ENCODE results near the gene PLIN3.
"Not testable (repeated sequence)": the region's sequence is repeated elsewhere in the genome, so short reads cannot be mapped to it uniquely, and the experiment has no call there.

The PLIN3 gene

DNA sequence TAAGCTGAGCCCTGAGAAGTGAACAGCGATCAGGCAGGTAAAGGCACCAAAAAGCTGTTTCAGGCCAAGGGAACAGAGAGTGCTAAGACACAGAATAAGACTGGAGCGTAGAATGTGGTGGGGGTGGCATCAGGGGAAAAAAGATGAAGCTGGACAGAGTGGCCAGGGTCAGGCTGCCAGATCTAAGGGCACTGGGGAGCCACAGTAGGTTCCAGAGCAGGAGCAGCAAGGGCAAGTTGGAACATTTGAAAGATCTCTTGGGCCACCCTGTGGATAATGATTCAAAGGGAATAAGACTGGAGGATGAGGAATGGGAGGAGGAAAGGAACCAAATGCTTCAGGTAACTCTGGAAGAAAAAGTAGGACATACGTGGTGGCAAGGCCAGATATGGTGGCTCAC is 6.5 kb upstream of the PLIN3 start:
- H3K27me3 ChIP-seq (ENCODE audit: insufficient read depth, insufficient read length), result no peaks in the 10 kb centered on the region
- no peaks in the 10 kb centered on the region for H3K9me3 ChIP-seq (ENCODE audit: insufficient read depth, low read length)
- no peak for TF ChIP-seq ZNF274 (IDR thresholded peaks at IDR 0.05; ENCODE audit: low read depth, low read length)
- TF ChIP-seq SUZ12 (IDR thresholded peaks at IDR 0.05; ENCODE audit: extremely low read depth, insufficient read depth, insufficient read length), result no peak
- TF ChIP-seq YY1 (IDR thresholded peaks at IDR 0.05; ENCODE audit: insufficient read depth, insufficient read length), result no peak
- H3K9ac ChIP-seq (ENCODE audit: insufficient read length, low read depth), result no peak overlapping the region
- no peaks in the 10 kb centered on the region for H3K36me3 ChIP-seq (ENCODE audit: insufficient read depth, insufficient read length, low read length)
- H3K4me3 ChIP-seq (ENCODE audit: insufficient read length, low read depth), result no peak overlapping the region
- peaks cover 18% of the 10 kb centered on the region for H3K4me1 ChIP-seq (ENCODE audit: insufficient read depth, insufficient read length)
- no peak for DNase-seq (ENCODE audit: low read depth, low spot score)

DNA sequence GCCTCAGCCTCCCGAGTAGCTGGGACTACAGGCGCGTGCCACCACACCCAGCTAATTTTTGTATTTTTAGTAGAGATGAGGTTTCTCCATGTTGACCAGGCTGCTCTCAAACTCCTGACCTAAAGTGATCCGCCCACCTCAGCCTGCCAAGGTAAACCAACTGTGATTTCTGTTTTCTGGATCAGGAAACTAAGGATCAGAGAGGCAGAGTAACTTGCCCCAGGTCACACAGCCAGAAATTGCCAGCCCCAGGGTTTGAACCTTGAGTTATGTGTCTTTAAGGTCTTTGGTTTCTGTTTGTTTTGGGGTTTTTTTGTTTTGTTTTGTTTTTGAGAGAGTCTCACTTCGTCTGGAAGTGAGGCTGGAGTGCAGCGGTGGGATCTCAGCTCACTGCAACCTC is 4.2 kb upstream of the PLIN3 start:
- DNase-seq (ENCODE audit: low read depth, low spot score), result no peak
- Histone ChIP-seq H3K27me3 (ENCODE audit: insufficient read depth, insufficient read length) (no peaks in the 10 kb centered on the region), H3K9me3 (ENCODE audit: insufficient read depth, low read length) (no peaks in the 10 kb centered on the region), H3K4me3 (ENCODE audit: insufficient read length, low read depth) (no peak overlapping the region), H3K9ac (ENCODE audit: insufficient read length, low read depth) (no peak overlapping the region), H3K4me1 (ENCODE audit: insufficient read depth, insufficient read length) (peaks cover 5% of the 10 kb centered on the region), H3K36me3 (ENCODE audit: insufficient read depth, insufficient read length, low read length) (no peaks in the 10 kb centered on the region)
- no peak for TF ChIP-seq YY1 (IDR thresholded peaks at IDR 0.05; ENCODE audit: insufficient read depth, insufficient read length)
- TF ChIP-seq SUZ12 (IDR thresholded peaks at IDR 0.05; ENCODE audit: extremely low read depth, insufficient read depth, insufficient read length), result no peak
- TF ChIP-seq ZNF274 (IDR thresholded peaks at IDR 0.05; ENCODE audit: low read depth, low read length), result no peak

DNA sequence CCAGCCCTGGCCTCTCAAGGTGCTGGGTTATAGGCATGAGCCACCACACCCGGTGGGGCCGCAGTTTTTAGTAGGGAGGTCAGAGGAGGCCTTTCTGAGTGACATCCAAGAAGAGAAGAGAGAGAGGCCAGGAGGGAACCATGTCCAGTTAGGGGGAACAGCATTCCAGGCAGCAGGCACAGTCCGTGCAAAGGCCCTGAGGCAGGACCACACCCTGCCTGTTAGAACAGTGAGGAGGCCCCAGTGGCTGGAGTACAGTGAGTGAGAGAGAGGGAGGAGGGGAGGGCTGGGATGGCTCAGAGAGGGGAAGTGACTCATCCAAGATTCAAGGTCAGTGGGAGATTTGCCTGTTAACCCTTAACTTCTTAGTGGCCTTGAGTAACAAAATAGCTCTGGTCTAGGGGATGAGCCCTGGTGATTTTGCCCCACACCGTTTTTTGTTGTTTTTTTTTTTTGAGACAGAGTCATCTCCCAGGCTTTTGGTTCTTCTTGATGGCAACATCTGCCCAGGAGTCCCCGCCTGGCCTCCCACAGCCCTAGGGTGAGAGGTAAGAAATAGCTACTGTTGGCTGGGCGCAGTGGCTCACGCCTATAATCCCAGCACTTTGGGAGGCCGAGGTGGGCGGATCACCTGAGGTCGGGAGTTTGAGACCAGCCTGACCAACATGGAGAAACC is 2.7 kb upstream of the PLIN3 start:
- TF ChIP-seq SUZ12 (IDR thresholded peaks at IDR 0.05; ENCODE audit: extremely low read depth, insufficient read depth, insufficient read length) (no peak), YY1 (IDR thresholded peaks at IDR 0.05; ENCODE audit: insufficient read depth, insufficient read length) (no peak), ZNF274 (IDR thresholded peaks at IDR 0.05; ENCODE audit: low read depth, low read length) (no peak)
- Histone ChIP-seq H3K27me3 (ENCODE audit: insufficient read depth, insufficient read length) (no peaks in the 10 kb centered on the region), H3K9ac (ENCODE audit: insufficient read length, low read depth) (no peak overlapping the region), H3K36me3 (ENCODE audit: insufficient read depth, insufficient read length, low read length) (peaks cover 8% of the 10 kb centered on the region), H3K9me3 (ENCODE audit: insufficient read depth, low read length) (no peaks in the 10 kb centered on the region), H3K4me3 (ENCODE audit: insufficient read length, low read depth) (no peak overlapping the region), H3K4me1 (ENCODE audit: insufficient read depth, insufficient read length) (peaks cover 7% of the 10 kb centered on the region)
- DNase-seq (ENCODE audit: low read depth, low spot score), result peak; percentile 74

DNA sequence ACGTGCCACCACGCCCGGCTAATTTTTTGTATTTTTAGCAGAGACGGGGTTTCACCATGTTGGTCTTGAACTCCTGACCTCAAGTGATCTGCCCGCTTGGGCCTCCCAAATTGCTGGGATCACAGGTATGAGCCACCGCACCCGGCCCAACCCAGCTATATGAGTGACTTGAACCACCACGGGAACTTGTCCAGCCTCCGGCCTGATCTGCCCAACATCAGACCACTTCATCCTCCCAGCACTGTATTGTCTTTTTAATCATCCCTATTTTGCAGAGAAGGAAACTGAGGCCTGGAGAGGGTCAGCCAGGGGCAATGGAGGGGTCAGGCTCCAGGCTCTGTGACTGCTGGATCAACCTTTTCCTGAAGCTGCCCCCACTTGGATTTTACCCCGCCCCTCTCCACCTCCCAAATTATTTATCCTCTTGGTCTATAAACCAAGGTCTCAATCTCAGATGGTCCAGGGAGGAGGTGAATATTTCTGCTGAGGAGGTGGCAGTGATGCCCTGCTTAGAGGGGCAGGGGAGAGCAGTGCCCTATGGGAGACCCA is 893 bp upstream of the PLIN3 start:
- Histone ChIP-seq H3K4me1 (ENCODE audit: insufficient read depth, insufficient read length) (peaks cover 7% of the 10 kb centered on the region), H3K27me3 (ENCODE audit: insufficient read depth, insufficient read length) (no peaks in the 10 kb centered on the region), H3K4me3 (ENCODE audit: insufficient read length, low read depth) (no peak overlapping the region), H3K9ac (ENCODE audit: insufficient read length, low read depth) (no peak overlapping the region), H3K36me3 (ENCODE audit: insufficient read depth, insufficient read length, low read length) (peaks cover 13% of the 10 kb centered on the region), H3K9me3 (ENCODE audit: insufficient read depth, low read length) (no peaks in the 10 kb centered on the region)
- TF ChIP-seq SUZ12 (IDR thresholded peaks at IDR 0.05; ENCODE audit: extremely low read depth, insufficient read depth, insufficient read length) (no peak), ZNF274 (IDR thresholded peaks at IDR 0.05; ENCODE audit: low read depth, low read length) (no peak), YY1 (IDR thresholded peaks at IDR 0.05; ENCODE audit: insufficient read depth, insufficient read length) (no peak)
- DNase-seq (ENCODE audit: low read depth, low spot score), result no peak

DNA sequence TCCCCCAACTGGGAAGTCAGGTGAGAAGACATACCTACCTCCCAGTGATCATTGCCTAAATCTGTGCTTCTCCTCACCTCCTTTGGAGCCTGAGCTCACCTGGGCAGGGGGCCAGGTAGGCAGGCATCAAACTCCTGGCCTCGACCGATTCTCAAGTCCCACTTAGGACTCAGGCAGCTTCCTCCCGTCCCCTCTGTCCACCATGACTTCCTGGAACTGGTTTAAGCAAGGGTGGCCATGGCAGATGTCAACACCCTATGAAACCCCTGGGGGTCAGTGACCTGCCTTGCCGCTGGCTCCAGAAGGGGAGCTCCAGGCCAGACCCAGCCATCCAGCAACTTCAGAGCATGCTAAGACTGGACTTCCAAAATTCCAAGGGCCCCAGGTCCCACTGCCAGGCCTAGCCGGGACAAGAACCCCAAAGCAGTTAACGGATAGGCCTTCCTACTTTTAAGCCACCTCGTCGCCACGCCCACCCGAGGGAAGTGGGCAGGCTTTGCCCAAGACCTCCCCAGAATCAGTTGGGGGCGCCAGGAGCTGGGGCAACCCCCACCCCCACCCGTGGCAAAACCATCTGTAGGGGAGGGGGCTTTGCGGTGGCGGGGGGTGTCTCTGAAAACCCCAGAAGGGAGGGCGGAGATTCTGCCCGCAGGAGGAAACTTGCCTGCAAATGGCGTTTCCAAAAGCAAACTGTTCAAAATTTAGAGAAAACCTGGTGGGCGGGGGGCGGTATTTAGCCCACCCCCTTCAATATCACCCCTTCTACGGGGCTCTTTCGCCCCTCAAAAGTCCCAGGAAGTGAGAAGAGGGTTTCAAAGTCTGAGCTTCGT is 657 bp downstream of the PLIN3 start:
- Histone ChIP-seq H3K9me3 (ENCODE audit: insufficient read depth, low read length) (no peaks in the 10 kb centered on the region), H3K36me3 (ENCODE audit: insufficient read depth, insufficient read length, low read length) (peaks cover 20% of the 10 kb centered on the region), H3K4me3 (ENCODE audit: insufficient read length, low read depth) (peak overlapping the region; percentile 83), H3K27me3 (ENCODE audit: insufficient read depth, insufficient read length) (no peaks in the 10 kb centered on the region), H3K4me1 (ENCODE audit: insufficient read depth, insufficient read length) (peaks cover 7% of the 10 kb centered on the region), H3K9ac (ENCODE audit: insufficient read length, low read depth) (peak overlapping the region; percentile 87)
- peak; percentile 33 for DNase-seq (ENCODE audit: low read depth, low spot score)
- TF ChIP-seq ZNF274 (IDR thresholded peaks at IDR 0.05; ENCODE audit: low read depth, low read length) (no peak), SUZ12 (IDR thresholded peaks at IDR 0.05; ENCODE audit: extremely low read depth, insufficient read depth, insufficient read length) (no peak), YY1 (IDR thresholded peaks at IDR 0.05; ENCODE audit: insufficient read depth, insufficient read length) (no peak)

DNA sequence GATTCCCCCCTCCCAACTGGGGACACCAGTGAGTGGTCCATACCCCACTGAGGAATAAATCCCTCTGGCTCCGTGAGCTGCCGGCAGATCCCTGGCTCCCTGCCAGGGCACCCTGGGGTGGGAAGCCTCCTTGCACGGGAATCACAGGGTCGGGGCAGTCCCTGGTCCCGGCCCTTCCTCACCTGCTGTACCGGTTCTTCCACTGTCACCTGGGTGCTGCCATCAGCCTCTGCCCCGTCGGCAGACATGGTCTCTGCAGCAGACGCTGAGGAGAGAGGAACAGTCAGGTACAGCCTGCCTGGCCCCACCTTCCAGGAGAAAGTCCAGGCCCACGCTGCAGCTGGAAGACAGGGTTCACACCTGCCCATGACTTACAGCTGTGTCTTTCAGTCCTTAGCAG is 6.3 kb downstream of the PLIN3 start:
- Histone ChIP-seq H3K9ac (ENCODE audit: insufficient read length, low read depth) (no peak overlapping the region), H3K27me3 (ENCODE audit: insufficient read depth, insufficient read length) (no peaks in the 10 kb centered on the region), H3K36me3 (ENCODE audit: insufficient read depth, insufficient read length, low read length) (peaks cover 56% of the 10 kb centered on the region), H3K4me3 (ENCODE audit: insufficient read length, low read depth) (no peak overlapping the region), H3K4me1 (ENCODE audit: insufficient read depth, insufficient read length) (peaks cover 8% of the 10 kb centered on the region), H3K9me3 (ENCODE audit: insufficient read depth, low read length) (no peaks in the 10 kb centered on the region)
- no peak for DNase-seq (ENCODE audit: low read depth, low spot score)
- TF ChIP-seq SUZ12 (IDR thresholded peaks at IDR 0.05; ENCODE audit: extremely low read depth, insufficient read depth, insufficient read length), result no peak
- no peak for TF ChIP-seq YY1 (IDR thresholded peaks at IDR 0.05; ENCODE audit: insufficient read depth, insufficient read length)
- TF ChIP-seq ZNF274 (IDR thresholded peaks at IDR 0.05; ENCODE audit: low read depth, low read length), result no peak

DNA sequence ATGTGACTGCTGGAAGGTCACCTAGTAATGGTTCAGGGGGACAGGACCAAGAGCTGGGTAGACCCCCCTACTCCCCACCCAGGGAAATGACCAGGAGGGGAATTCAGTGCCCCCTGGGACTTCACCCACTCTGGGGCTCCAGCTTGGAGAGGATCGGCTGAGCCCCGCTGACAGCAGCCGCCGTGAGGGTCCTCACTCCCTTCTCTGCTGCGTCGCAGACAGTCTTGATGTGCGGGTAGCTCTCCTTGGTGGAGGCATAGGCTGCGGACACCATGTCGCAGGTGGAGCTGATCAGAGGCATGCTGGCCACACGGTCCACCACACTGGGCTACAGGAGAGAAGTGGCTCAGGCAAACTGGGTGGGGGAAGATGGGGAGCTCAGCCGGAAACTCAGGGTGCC is 7.8 kb downstream of the PLIN3 start:
- DNase-seq (ENCODE audit: low read depth, low spot score), result no peak
- no peak for TF ChIP-seq ZNF274 (IDR thresholded peaks at IDR 0.05; ENCODE audit: low read depth, low read length)
- Histone ChIP-seq H3K27me3 (ENCODE audit: insufficient read depth, insufficient read length) (no peaks in the 10 kb centered on the region), H3K4me3 (ENCODE audit: insufficient read length, low read depth) (no peak overlapping the region), H3K9ac (ENCODE audit: insufficient read length, low read depth) (peak overlapping the region; percentile 26), H3K36me3 (ENCODE audit: insufficient read depth, insufficient read length, low read length) (peaks cover 63% of the 10 kb centered on the region), H3K9me3 (ENCODE audit: insufficient read depth, low read length) (no peaks in the 10 kb centered on the region), H3K4me1 (ENCODE audit: insufficient read depth, insufficient read length) (peaks cover 8% of the 10 kb centered on the region)

DNA sequence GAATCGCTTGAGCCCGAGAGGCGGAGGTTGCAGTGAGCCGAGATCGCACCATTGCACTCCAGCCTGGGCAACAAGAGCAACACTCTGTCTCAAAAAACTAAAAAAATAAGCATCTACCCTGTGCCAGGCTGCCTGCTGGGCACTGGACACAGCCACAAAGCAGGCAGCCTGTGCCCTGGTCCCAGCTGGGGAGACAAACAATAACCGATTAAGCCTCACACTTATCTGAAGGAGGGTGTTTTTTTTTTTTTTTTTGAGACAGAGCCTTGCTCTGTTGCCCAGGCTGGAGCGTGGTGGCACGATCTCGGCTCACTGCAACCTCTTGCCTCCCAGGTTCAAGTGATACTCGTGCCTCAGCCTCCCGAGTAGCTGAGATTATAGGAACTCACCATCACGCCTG is 11.0 kb downstream of the PLIN3 start:
- Histone ChIP-seq H3K36me3 (ENCODE audit: insufficient read depth, insufficient read length, low read length) (peaks cover 78% of the 10 kb centered on the region), H3K4me1 (ENCODE audit: insufficient read depth, insufficient read length) (peaks cover 10% of the 10 kb centered on the region)
- H3K9ac ChIP-seq (ENCODE audit: insufficient read length, low read depth); H3K4me3 ChIP-seq (ENCODE audit: insufficient read length, low read depth); H3K27me3 ChIP-seq (ENCODE audit: insufficient read depth, insufficient read length); DNase-seq (ENCODE audit: low read depth, low spot score); H3K9me3 ChIP-seq (ENCODE audit: insufficient read depth, low read length): not testable (repeated sequence)

DNA sequence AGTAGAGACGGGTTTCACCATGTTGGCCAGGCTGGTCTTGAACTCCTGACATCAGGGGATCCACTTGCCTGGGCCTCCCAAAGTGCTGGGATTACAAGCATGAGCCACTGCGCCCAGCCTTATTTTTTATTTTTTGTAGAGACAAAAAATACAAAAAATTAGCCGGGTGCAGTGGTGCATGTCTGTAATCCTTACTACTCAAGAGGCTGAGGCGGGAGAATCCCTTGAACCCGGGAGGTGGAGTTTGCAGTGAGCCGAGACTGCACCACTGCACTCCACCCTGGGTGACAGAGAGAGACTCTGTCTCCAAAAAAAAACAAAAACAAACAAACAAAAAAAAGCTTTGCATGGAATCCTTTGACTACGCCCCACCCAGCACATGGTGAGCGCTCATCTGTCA is 14.0 kb downstream of the PLIN3 start:
- not testable (repeated sequence) for DNase-seq (ENCODE audit: low read depth, low spot score); H3K27me3 ChIP-seq (ENCODE audit: insufficient read depth, insufficient read length); H3K4me3 ChIP-seq (ENCODE audit: insufficient read length, low read depth); H3K9ac ChIP-seq (ENCODE audit: insufficient read length, low read depth); H3K9me3 ChIP-seq (ENCODE audit: insufficient read depth, low read length); H3K4me1 ChIP-seq (ENCODE audit: insufficient read depth, insufficient read length)
- H3K36me3 ChIP-seq (ENCODE audit: insufficient read depth, insufficient read length, low read length), result peaks cover 74% of the 10 kb centered on the region

Data from NT2/D1 (cell line).